ENCODE measurements around the gene OR2H2.
A peak's percentile ranks its signal among the peaks of the same experiment; 100 is the strongest.

The OR2H2 gene

DNA sequence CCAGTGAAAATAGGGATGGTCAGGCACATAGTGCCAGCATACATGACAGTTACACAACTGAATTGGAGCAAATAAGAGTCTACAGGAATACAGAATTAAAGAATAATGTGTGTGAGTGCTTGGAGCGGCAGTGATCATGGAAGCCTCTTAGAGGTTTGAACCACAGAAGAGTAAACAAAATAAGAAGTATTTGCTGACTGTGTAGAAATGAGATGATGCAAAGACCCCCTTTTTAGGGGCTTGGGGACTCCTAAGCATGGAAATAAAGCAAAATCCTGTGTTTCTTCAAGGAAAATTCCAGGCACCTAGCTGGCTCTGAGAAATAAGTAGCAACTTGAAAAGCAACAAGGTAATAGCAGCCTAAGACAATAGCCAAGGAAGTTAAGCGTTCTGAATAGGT lies 6.8 kb downstream of the OR2H2 start:
- DNase-seq (ENCODE audit: low read depth in 2 of 2), result no peak

DNA sequence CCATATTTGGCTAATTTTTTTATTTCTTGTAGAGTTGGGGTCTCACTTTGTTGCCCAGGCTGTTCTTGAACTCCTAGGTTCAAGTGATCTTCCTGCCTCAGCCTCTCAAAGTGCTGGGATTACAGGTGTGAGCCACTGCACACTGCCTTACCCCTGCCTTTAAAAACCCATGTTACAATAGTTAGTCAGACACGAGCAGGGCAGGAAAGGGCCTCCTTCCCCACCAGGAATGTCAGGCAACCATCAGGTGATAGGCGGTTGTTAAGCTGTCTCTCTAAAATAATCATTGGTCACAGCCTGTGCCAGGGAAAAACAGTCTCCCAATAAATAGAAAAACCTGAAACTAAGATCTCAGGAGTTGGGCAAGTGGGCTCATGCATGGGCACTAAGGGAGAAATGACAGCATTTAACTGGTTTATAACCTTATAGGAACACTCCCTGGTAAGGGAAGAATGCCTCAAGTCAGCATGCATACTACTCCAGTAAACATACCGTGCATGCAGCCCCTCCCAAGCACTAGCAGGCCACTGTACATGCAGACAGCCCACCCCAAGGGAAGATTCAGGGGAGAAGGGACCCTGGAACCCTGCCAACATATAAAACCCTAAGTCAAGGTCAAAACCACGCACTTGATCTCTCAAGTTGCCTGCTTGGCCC lies 8.4 kb downstream of the OR2H2 start:
- DNase-seq (ENCODE audit: low read depth in 2 of 2), result no peak

DNA sequence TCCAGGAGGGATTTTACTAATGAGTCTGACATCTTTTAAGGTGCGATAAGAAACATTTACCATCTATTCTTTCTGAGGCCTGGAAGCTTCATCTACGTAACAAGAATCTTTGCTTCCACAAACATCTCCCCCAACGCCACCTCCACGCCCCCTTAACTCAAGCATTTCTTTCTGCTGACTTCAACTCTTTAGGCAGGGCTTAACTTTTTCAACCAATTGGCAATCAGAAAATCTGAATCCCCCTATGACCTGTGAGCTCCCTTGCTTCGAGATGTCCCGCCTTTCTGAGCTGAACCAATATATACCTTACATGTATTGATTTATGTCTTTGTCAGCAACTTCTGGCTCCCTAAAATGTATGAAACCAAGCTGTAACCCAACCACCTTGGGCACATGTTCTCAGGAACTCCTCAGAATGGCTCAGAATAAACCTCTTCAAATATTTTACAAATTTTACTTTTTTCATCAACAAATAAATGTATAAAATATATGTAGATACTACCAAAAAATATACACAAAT lies 11.5 kb downstream of the OR2H2 start:
- no peak for DNase-seq (ENCODE audit: low read depth in 2 of 2)

DNA sequence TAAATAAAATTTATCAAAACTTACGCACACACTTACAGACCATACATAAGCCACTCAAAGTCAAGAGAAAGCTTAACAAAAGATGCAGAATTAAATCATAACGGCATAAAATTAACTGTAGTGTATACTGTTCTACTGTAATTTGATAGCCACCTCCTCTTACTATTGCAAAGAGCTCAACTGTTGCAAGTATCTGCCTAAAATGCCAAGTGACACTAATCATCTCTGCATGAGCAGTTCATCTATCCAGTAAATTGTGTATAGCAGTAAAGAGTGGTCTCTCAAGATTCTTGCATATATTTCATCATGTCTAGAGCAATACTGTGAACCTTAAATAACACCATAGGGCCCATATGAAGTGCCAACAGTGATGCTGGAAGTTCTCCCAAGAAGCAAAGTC lies 12.3 kb downstream of the OR2H2 start:
- no peak for DNase-seq (ENCODE audit: low read depth in 2 of 2)

DNA sequence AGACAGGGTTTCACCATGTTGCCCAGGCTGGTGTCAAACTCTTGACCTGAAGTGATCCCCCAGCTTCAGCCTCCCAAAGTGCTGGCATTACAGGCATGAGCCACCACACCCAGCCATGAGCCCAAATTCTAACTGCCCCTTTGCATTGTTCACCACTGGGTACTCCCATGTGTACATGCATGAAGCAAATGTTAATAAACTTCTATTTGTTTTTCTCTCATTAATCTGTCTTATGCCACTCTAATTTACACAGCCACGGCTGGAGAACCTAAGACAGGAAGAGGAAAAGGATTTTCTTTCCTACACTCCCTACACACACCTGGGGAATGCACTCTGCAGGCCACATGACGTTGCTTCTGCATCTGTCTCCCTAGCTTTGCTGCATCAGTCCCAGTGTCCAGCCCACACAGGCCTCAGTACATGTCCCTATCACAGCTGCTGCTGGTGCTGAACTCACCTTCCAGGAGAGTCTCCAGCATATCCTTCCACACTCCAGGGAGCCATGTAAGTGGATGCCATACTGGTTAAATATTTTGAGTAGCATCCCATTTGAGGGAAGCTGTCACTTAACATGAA lies 13.3 kb downstream of the OR2H2 start:
- DNase-seq (ENCODE audit: low read depth in 2 of 2), result no peak

DNA sequence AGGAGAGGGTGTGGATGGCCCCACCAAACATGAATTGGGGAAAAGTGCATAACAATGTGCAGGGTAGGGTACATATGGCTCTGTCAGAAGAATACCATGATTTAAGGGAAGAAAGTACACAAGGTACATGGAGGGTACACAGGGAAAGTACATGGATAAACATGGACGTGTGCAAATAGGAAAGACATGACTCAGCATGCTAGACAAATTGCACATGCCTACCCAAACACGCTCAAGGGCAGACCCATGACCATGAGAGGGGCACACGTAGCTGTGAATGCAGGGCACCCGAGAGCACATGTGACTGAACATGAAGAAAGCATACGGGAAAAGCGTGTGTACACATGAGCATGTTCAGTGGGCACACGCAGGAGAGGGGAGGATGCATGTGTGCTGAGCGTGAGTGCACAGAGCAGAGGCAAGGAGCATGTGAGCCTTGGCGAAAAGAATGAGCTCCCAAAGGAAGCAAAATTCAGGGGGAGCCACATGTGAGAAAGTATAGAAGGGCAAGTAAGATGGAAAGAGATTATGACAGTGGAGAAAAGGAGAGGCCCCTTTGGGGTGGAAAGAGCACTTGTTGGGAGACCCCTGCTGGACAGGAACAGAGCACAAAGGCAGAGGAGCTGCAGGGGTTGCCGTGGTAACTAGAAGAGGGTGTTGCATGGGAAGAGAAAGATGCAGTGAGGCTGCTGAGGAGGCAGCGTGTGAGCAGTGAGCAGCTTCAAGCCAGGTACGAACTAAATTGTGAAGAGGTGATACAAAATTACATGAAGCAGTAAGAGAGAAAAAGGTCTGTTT lies 17.8 kb downstream of the OR2H2 start:
- no peak for DNase-seq (ENCODE audit: low read depth in 2 of 2)

DNA sequence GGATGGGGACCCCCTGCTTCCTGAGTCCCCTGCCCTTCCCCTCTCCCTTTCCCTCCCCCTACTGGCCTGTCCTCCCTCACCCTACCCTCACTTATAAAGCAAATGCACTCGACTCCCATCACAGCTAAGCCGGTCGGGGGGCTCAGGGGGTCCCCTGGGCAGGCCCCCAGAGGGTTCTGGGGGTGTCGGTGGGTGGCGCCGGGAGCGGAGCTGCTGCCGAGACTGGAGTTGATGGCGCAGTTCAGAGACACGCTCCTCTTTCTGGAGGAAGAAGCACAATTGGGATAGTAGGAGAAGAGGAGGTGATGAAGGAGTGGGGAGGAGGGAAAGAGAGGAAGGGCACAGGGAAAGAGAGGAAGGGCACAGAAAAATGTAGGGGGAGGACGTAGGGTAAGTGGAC lies 18.5 kb downstream of the OR2H2 start:
- DNase-seq (ENCODE audit: low read depth in 2 of 2), result no peak

DNA sequence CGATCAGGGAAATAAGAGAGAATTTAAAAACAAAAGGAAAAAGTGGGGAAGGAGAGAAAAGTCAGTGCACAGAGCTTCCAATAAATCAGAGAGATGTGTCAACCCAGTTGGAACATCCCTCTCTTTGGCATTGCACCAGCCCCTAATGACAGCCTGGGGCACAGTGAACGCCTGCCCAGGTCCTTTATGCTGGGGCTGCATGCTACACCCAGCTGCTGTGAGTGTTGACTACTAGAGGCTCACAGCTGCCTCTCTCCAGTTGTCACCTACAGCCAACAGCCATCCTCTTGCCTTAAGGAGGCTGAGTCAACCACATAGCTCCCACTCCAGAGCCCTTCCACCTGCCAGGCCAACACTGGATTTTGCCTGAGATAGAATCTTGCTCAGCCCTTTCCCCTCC lies 19.0 kb downstream of the OR2H2 start:
- no peak for DNase-seq (ENCODE audit: low read depth in 2 of 2)

DNA sequence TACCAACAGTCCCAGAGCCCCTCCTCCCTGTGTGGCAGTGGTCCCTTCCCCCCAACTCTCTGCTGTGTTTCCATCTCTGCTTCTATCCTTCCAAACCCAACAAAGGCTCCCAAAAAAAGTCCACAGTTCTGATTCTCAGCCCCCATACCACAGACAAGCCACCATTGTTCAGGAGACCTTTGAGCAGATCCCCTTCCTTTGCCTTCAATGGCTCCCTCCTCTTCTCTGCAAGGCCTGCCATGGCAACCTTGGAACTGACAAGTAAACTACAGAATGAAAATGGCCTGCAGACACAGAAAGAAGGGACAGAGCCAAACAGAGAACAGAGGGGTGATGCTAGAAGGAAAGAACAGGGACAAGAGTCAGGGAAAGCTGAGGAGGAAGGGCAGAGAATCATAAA lies 23.2 kb downstream of the OR2H2 start:
- no peak for DNase-seq (ENCODE audit: low read depth in 2 of 2)

DNA sequence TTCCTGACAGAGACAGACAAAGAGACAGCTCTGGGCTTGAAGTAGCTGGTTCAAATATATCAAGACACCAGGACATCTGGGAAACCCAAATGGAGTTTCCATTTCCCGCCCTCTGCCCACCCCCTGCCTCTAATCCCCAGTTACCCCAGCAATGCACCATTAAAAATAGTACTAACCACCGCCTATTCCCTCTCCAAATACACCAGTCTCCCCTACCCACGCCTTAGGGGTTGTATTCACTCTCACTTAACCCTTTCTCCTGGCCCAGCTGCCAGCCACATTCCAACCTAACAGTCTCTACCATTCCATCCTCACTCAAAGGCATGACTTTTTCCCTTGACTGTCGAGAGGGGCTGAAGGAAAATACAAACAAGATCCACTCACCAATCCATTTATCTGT lies 25.6 kb downstream of the OR2H2 start:
- no peak for DNase-seq (ENCODE audit: low read depth in 2 of 2)

DNA sequence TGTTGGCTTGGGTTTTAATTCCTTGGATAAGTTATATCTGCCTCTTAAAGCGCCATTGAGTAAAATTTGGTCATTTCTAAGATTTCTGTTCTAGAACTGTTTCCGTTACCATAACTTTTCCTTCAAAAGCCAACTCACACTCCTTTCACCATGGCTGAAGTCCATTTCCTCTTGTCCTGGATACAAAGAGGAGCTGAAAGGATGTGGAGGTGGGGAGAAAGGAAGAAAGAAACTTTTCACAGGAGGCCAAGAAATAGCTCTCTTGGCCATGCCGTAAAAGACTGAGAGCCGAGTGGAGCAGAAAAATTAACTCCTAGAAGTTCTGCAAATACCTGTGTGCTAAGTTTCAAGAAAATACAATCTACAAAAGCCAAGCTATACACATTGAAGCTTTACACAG lies 26.5 kb downstream of the OR2H2 start:
- no peak for DNase-seq (ENCODE audit: low read depth in 2 of 2)

DNA sequence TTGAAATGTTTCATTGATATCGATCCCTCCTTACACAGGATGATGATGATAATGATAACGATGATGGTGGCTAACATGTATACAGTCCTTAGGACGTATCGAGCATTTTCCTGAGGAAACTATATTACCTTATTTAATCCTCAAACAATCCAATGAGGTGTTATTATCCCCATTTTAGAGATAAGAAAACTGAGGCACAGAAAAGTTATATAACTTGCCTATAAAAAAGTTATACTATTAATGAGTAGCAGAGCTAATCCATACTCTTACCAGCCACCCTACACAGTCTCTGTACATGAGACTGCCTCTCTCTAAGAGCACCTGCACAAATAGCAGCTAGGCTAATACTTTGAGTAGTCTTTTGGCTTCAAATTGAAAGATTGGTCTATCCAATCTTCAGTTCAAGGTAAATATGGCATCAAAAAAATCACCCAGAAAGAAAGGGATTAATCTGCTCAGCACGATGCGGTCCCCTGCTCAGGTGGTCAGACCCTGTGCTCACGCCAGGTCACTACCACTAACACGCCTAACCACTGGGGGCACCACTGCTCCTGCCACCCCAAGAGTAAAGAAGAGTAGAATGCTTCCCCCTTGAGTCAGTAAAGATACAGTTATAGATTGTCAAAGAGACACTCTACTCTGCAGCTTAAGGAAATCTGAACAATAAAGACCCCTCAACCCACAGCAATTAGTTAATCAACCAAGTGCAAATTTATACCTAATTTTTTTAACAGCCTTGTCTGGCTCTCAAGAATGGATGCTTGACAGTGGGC lies 33.0 kb downstream of the OR2H2 start:
- no peak for DNase-seq (ENCODE audit: low read depth in 2 of 2)

DNA sequence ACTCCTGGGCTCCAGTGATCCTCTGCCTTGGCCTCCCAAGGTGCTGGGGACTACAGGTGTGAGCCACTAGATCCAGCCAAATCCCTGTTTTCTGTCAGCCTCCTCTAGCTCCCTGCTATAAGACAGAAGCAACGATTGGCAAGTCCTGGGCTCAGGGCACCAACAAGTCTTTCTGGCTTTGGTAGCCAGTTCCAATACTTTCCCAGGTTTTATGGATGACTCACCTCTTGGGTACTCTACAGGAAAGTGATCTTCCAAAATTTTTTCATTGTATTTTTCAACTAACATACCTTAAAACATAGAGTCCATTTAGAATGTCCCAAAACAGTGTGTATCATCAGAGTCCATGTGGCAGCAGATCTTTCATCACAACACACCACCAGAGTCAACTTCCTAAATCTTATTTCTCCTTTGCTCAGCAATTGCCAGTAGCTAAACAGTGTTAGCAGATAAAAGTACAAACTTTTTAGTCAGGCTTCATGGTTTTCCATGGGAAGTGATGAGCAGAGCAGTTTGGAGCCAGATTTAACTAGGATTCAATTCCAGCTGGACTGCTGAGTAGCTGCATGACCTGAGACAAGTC lies 34.7 kb downstream of the OR2H2 start:
- no peak for DNase-seq (ENCODE audit: low read depth in 2 of 2)

DNA sequence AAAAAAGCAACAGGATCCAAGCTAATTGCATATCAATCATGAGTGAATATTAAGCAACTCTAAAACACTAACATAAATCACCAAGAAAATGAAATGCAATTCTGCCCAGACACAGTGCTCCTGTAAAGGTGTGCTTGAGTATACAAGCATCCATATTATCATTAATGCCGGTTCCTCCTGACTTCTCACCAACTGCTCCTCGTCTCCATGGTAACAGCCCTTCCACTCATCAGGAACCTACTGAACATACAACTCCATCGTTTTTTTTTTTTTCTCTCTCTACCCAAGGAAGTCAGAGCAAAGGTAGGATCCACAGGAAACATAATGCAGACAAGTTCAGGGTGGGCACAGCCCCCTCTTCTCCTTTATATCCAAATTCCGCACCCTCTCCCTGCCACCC lies 35.7 kb downstream of the OR2H2 start:
- DNase-seq (ENCODE audit: low read depth in 2 of 2), result no peak

DNA sequence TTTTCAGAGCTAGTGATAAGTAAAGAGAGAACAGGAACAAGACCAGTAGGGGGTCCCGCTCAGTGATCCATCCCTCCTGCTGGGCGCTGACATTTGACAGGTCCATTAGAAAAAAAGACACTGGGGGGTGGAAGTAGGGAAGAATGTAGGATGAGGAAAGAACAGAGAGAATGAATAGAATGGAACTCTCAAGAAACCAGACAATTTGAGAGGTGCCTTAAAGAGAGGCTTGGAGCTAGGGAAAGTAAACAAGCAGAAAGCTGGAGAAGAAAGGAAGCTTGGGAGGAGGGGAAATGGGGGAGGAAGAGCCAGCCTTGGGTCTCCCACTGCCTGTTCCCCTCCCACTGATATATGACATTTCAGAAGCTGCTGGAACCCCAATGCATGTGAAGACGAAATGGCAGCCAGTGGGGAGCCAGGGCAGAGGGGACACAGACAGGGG lies 39.6 kb downstream of the OR2H2 start:
- no peak for DNase-seq (ENCODE audit: low read depth in 2 of 2)

DNA sequence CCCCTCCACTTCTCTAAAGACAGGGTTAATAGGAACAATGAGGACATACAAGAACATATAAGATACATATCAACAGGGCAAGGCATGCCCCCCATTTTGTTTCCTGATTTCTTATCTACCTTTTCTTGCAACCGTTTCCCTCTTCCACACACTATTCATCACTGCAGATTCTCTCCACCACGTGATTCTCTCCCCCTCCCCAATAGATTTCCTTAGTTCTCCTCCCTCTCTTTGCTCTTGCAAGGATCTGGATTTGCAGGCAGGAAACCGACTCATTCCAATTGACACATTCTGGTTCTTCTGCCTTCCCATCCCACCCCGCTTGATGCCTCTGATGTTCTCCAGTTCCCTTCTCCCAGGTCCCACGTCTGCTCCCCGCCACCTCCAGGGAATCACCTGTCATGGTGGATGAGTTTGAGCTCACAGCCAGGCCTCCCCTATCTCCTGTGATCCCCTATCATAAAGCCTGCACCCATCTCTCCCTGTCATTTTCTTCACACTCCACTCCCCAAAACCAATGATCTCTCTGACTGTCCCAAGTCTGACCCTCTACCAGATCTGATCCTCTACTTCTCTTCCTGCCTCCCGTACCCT lies 40.5 kb downstream of the OR2H2 start:
- no peak for DNase-seq (ENCODE audit: low read depth in 2 of 2)

DNA sequence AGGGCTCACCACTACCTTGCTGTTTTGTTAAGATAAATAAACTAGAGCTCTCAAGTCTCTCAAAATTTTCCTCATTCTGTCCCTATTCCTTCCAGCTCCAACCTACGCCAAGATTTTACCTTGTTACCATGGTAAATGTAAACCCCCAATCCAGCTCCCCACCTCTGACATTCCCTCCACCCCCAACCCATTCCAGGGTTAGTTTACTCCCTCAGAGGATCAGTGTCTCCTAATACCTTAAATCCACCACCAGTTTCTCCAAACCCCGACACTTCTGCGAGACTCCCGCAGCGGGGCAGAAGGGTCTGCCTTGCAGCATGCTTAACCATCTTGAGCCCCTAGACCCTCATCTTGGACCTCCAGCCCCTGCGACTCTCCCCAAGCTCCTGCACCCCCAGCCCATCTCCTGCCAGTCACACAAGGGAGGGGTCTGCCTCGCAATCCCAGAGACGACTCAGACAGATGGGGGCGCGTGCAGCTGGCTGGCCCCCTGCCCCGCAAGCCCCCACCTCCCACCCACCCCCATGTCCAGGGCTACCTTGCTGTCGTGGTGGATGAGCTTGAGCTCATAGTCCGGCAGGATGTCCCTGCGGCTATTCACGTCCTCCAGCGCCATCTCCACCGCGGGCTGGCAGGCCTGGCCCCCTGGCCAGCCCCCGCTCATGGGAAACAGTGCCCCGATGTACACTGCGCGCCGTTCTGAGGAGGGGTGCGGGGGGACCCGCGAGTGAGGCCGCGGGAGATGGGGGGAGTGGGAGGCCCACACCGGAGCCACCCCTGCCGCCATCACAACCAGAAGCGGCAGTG lies 42.2 kb downstream of the OR2H2 start:
- DNase-seq (ENCODE audit: low read depth in 2 of 2), result no peak

DNA sequence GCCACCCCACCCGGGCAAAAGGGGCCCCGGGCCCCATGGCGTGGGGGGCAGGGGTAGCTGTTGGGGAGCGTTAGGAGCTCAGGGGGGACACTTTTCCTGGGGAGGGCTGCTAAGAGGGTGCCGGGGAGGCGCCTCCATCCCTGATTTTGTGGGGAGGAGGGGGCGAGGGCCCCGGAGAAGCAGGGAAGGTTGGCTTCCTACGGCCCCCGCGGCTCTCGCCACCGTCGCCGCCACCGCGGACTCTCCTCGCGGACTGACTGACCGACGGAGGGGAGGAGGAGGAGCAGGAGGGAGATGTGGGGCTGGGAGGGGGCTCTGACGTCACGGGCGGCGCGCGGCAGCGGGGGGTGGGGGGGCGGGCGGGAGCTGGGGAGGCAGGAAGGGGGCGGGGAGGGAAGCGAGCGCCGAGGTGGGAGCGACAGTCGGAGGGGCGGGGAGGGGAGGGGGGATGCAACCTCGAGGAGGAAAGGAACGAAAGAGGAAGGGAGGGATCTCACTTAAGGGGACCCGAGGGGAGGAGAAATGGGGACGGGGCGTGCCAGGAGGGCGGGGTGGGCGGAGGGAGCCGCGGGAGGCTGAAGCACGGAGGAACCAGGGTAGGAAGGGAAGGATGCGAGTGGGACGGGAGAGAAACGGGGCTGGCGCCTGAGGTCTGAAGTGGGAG lies 43.0 kb downstream of the OR2H2 start:
- DNase-seq (ENCODE audit: low read depth in 2 of 2), result peak; percentile 31 to 34

DNA sequence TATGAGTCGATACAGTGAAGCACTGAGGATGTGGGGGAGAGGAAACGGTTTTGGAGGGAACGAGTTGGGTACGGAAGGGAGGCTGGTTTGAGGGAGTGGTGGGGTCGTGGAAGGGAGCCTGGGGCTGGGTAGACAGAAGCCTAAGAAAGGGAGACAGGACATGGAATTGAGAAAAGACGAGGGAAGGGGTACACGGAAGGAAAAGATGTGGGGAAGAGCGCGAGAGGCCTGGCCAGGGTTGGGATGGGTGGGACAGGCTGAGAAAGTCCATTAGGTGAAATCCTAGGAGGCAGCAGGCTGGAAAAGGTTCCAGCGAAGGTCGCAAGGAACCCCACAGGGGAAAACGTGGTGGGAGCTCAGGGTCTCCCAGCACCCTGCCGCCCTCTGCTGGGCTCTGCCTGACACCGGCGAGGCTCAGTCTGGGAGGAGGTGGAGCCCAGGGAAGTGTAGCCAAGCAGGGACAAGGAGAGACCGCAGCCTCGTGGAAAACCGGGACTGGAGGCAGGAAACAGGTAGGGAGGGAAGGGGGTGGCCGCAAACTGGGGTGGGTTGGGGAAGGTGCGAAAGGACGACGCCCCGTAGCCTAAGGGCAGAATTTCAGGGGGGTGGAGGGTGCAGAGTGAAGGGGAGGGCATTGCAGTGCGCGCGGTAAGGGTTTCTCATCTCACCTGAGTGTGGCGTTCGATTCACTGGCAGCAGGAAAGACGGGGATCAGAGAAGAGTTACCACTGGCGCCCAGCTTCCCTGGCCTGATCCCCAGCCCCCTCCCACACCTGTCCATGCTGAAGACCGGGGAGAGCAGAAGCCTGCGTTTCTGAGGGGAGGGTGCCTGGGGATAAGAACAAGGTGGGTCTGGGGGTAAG lies 43.7 kb downstream of the OR2H2 start:
- DNase-seq (ENCODE audit: low read depth in 2 of 2), result peak in 1 of 2 donors; percentile 28

Data from stimulated activated CD8-positive, alpha-beta memory T cell treated with anti-CD3 and anti-CD28 coated beads, Interleukin-15, amount 100 ng/mL, for 4 hours (primary cell).